Measurements from ENCODE around the gene TMCC2.

DNA sequence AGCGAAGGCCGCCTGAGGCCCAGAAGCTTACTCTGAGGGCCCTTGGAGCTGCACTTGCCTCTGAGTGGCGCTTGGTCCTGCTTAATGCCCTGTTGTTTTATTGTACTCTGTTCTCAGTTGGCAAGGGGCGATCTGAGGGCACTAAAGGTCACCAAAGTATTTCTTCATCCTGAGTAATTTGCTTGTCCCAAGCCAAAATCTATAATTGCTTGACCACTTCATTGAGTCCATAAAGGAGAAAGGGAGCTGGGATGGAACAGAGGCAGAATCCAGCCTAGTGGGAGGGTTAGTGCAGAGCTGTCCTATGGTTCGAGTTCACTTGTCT lies 94.2 kb downstream of the TMCC2 start:
- TF ChIP-seq, protein P1, sequence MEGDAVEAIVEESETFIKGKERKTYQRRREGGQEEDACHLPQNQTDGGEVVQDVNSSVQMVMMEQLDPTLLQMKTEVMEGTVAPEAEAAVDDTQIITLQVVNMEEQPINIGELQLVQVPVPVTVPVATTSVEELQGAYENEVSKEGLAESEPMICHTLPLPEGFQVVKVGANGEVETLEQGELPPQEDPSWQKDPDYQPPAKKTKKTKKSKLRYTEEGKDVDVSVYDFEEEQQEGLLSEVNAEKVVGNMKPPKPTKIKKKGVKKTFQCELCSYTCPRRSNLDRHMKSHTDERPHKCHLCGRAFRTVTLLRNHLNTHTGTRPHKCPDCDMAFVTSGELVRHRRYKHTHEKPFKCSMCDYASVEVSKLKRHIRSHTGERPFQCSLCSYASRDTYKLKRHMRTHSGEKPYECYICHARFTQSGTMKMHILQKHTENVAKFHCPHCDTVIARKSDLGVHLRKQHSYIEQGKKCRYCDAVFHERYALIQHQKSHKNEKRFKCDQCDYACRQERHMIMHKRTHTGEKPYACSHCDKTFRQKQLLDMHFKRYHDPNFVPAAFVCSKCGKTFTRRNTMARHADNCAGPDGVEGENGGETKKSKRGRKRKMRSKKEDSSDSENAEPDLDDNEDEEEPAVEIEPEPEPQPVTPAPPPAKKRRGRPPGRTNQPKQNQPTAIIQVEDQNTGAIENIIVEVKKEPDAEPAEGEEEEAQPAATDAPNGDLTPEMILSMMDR (IDR thresholded peaks at IDR 0.05) = no peak
- TF ChIP-seq POLR2A (IDR thresholded peaks at IDR 0.05) = no peak

Measured in prostate gland (tissue), 2 donors.